Measurements from ENCODE around the gene ADCK1.
"Not testable (repeated sequence)": the region's sequence is repeated elsewhere in the genome, so short reads cannot be mapped to it uniquely, and the experiment has no call there.

The ADCK1 gene

GRCh38 chr14:77809011-77809410, 9.1 kb downstream of the ADCK1 start:
- DNase-seq = no peak

- DNase-seq = no peak
Observed at GRCh38 chr14:77812028-77812427, 12.1 kb downstream of the ADCK1 start.

- not testable (repeated sequence) for DNase-seq
Observed at GRCh38 chr14:77812682-77813081, 12.8 kb downstream of the ADCK1 start.

- DNase-seq = no peak
Observed at GRCh38 chr14:77822307-77822706, 22.4 kb downstream of the ADCK1 start.

GRCh38 chr14:77822741-77823140, 22.8 kb downstream of the ADCK1 start:
- no peak for DNase-seq

GRCh38 chr14:77823378-77823777, 23.5 kb downstream of the ADCK1 start:
- DNase-seq = no peak

- no peak for DNase-seq
Observed at GRCh38 chr14:77825895-77826519, 26.1 kb downstream of the ADCK1 start.

GRCh38 chr14:77830692-77831091, 30.8 kb downstream of the ADCK1 start:
- no peak for DNase-seq

GRCh38 chr14:77832297-77832696, 32.4 kb downstream of the ADCK1 start:
- DNase-seq = no peak

GRCh38 chr14:77837926-77838325, 38.0 kb downstream of the ADCK1 start:
- DNase-seq = no peak

- DNase-seq = no peak
Observed at GRCh38 chr14:77838831-77839511, 39.1 kb downstream of the ADCK1 start.

GRCh38 chr14:77843195-77843594, 43.3 kb downstream of the ADCK1 start:
- DNase-seq = no peak

GRCh38 chr14:77843651-77844050, 43.7 kb downstream of the ADCK1 start:
- no peak for DNase-seq

- DNase-seq = no peak
Observed at GRCh38 chr14:77844802-77845201, 44.9 kb downstream of the ADCK1 start.

- peak; percentile 23 for DNase-seq
Observed at GRCh38 chr14:77848031-77848430, 48.1 kb downstream of the ADCK1 start.

GRCh38 chr14:77849711-77850110, 49.8 kb downstream of the ADCK1 start:
- DNase-seq = peak; percentile 52

GRCh38 chr14:77853919-77854318, 54.0 kb downstream of the ADCK1 start:
- DNase-seq = no peak

- no peak for DNase-seq
Observed at GRCh38 chr14:77856941-77857340, 57.0 kb downstream of the ADCK1 start.

- no peak for DNase-seq
Observed at GRCh38 chr14:77859934-77860570, 60.1 kb downstream of the ADCK1 start.

- DNase-seq = no peak
Observed at GRCh38 chr14:77861201-77861600, 61.3 kb downstream of the ADCK1 start.

- DNase-seq = peak; percentile 59
Observed at GRCh38 chr14:77862154-77862786, 62.4 kb downstream of the ADCK1 start.

GRCh38 chr14:77864085-77864484, 64.2 kb downstream of the ADCK1 start:
- no peak for DNase-seq

- no peak for DNase-seq
Observed at GRCh38 chr14:77864580-77864979, 64.7 kb downstream of the ADCK1 start.

GRCh38 chr14:77865455-77865854, 65.5 kb downstream of the ADCK1 start:
- no peak for DNase-seq
